Muscle layer of duodenum (tissue), 2 donors: ENCODE measurements around the gene KLK1.

Experiments used
- H3K27ac ChIP-seq: one replicate; pipeline ENCODE4 v1.7.0; 2013; ENCODE audit warnings: mild to moderate bottlenecking, low read length
- H3K27me3 ChIP-seq: one replicate; pipeline ENCODE4 v1.7.0; 2013; ENCODE audit warnings: low read depth, mild to moderate bottlenecking, control low read depth, low read length
- H3K36me3 ChIP-seq, 2 donors: one replicate each; pipeline ENCODE4 v1.7.0; 2013; ENCODE audit warnings: low read length in 2 of 2, control low read depth in 1 of 2, mild to moderate bottlenecking in 1 of 2; ENCODE audit not compliant: insufficient read depth in 2 of 2, control insufficient read depth in 1 of 2
- H3K4me1 ChIP-seq, 2 donors: one replicate each; pipeline ENCODE4 v1.7.0; 2013; ENCODE audit warnings: low read length in 2 of 2, mild to moderate bottlenecking in 2 of 2, control low read depth in 1 of 2, moderate library complexity in 1 of 2; ENCODE audit not compliant: insufficient read depth in 2 of 2, control insufficient read depth in 1 of 2
- H3K4me3 ChIP-seq, 2 donors: one replicate each; pipeline ENCODE4 v1.7.0; 2013; ENCODE audit warnings: low read length in 2 of 2, low read depth in 1 of 2, mild to moderate bottlenecking in 1 of 2
- H3K9me3 ChIP-seq, 2 donors: one replicate each; pipeline ENCODE4 v1.7.0; 2013; ENCODE audit warnings: low read length in 2 of 2, control low read depth in 1 of 2, mild to moderate bottlenecking in 1 of 2; ENCODE audit not compliant: control insufficient read depth in 1 of 2
- donor health status: healthy.

Gene KLK1

DNA sequence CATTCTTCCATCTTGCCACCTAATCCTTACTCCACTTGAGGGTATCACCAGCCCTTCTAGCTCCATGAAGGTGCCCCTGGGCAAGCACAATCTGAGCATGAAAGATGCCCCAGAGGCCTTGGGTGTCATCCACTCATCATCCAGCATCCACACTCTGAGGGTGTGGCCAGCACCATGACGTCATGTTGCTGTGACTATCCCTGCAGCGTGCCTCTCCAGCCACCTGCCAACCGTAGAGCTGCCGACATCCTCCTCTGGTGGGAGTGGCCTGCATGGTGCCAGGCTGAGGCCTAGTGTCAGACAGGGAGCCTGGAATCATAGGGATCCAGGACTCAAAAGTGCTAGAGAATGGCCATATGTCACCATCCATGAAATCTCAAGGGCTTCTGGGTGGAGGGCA is 28.0 kb upstream of the KLK1 start:
- H3K4me1 ChIP-seq = no peaks in the 10 kb centered on the region
- H3K36me3 ChIP-seq = no peaks in the 10 kb centered on the region
- H3K4me3 ChIP-seq = no peak overlapping the region
- H3K27me3 ChIP-seq = no peaks in the 10 kb centered on the region
- H3K27ac ChIP-seq = no peak overlapping the region
- H3K9me3 ChIP-seq = no peaks in the 10 kb centered on the region

- Histone ChIP-seq H3K36me3 (no peaks in the 10 kb centered on the region), H3K27ac (no peak overlapping the region), H3K4me1 (no peaks in the 10 kb centered on the region), H3K9me3 (no peaks in the 10 kb centered on the region), H3K4me3 (no peak overlapping the region), H3K27me3 (no peaks in the 10 kb centered on the region)
These were observed 27.2 kb upstream of the KLK1 start for GRCh38 chr19:50850738-50851137.

GRCh38 chr19:50844296-50844935 is 20.8 kb upstream of the KLK1 start:
- Histone ChIP-seq H3K4me3 (peak overlapping the region in 1 of 2 donors; percentile 19), H3K27me3 (no peaks in the 10 kb centered on the region), H3K36me3 (no peaks in the 10 kb centered on the region), H3K4me1 (no peaks in the 10 kb centered on the region), H3K9me3 (peaks cover 0 to 11% of the 10 kb centered on the region in 2 donors), H3K27ac (no peak overlapping the region)

DNA sequence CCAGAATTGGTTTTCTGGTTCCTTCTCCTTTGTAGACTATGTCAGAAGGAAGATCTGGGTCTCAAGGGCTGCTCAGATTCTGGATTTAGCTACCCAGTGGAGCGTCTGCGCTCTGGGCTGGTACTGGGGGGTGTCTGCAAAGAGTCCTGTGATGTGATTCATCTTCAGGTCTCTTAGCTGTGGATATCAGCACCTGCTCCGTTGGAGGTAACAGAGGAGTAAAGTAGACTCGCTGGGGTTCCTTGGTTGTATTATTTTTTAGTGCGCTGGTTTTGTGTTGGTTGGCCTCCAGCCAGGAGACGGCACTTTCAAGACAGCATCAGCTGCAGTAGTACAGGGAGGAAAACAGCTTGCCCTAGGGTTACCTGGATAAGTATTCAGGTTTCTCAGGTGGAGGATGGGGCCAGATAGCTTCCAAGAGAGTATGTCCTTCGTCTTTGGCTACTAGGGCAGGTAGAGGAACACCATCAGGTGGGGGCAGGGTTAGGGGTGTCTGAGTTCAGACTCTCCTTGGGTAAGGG is 20.2 kb upstream of the KLK1 start:
- Histone ChIP-seq H3K36me3 (no peaks in the 10 kb centered on the region), H3K4me1 (no peaks in the 10 kb centered on the region), H3K27me3 (no peaks in the 10 kb centered on the region), H3K9me3 (peaks cover 0 to 11% of the 10 kb centered on the region in 2 donors), H3K27ac (no peak overlapping the region), H3K4me3 (peak overlapping the region in 1 of 2 donors; percentile 19)

DNA sequence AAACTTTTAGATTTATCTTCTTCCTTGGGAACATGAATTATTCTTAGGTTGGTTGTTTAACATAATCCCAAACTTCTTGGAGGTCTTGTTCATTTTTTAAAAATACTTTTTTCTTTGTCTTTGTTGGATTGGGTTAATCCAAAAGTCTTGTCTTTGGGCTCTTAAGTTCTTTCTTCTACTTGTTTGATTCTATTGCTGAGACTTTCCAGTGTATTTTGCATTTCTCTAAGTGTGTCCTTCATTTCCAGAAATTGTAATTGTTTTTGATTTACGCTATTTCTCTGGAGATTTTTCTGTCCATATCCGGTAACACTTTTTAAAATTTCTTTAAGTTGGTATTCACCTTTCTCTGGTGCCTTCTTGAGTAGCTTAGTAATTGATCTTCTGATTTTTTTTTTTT is 19.6 kb upstream of the KLK1 start:
- H3K4me1 ChIP-seq = no peaks in the 10 kb centered on the region
- H3K9me3 ChIP-seq = peaks cover 0 to 11% of the 10 kb centered on the region in 2 donors
- no peaks in the 10 kb centered on the region for H3K36me3 ChIP-seq
- H3K27ac ChIP-seq = no peak overlapping the region
- H3K4me3 ChIP-seq = no peak overlapping the region
- H3K27me3 ChIP-seq = no peaks in the 10 kb centered on the region

GRCh38 chr19:50842130-50842529 is 18.5 kb upstream of the KLK1 start:
- H3K9me3 ChIP-seq = peaks cover 0 to 11% of the 10 kb centered on the region in 2 donors
- H3K4me3 ChIP-seq = no peak overlapping the region
- no peak overlapping the region for H3K27ac ChIP-seq
- no peaks in the 10 kb centered on the region for H3K4me1 ChIP-seq
- H3K27me3 ChIP-seq = no peaks in the 10 kb centered on the region
- no peaks in the 10 kb centered on the region for H3K36me3 ChIP-seq

GRCh38 chr19:50839712-50840655 is 16.4 kb upstream of the KLK1 start:
- Histone ChIP-seq H3K27me3 (peaks cover under 1% of the 10 kb centered on the region), H3K9me3 (peaks cover 0 to 11% of the 10 kb centered on the region in 2 donors), H3K36me3 (no peaks in the 10 kb centered on the region), H3K4me3 (no peak overlapping the region), H3K27ac (no peak overlapping the region), H3K4me1 (peaks cover 0 to 13% of the 10 kb centered on the region in 2 donors)

DNA sequence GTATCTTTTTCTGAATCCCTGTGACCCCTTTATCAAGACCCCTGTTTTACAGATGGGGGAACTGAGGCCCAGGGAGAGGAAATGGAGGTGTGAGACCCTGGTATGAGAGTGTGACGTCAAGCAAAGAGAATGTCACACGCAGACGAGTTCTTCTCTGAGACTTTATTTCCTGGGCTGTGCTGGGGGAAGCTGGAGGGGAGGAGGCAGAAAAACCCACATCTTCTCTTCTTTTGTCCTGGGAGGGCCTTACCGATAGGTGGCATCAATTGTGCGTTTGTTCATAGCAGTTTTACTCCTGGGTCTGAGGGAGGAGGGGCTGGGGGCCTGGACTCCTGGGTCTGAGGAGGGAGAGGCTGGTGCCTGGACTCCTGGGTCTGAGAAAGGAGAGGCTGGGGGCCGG is 14.7 kb upstream of the KLK1 start:
- H3K27me3 ChIP-seq = peaks cover 4% of the 10 kb centered on the region
- no peak overlapping the region for H3K27ac ChIP-seq
- no peak overlapping the region for H3K4me3 ChIP-seq
- peaks cover 0 to 13% of the 10 kb centered on the region in 2 donors for H3K4me1 ChIP-seq
- H3K9me3 ChIP-seq = peaks cover 0 to 5% of the 10 kb centered on the region in 2 donors
- no peaks in the 10 kb centered on the region for H3K36me3 ChIP-seq

DNA sequence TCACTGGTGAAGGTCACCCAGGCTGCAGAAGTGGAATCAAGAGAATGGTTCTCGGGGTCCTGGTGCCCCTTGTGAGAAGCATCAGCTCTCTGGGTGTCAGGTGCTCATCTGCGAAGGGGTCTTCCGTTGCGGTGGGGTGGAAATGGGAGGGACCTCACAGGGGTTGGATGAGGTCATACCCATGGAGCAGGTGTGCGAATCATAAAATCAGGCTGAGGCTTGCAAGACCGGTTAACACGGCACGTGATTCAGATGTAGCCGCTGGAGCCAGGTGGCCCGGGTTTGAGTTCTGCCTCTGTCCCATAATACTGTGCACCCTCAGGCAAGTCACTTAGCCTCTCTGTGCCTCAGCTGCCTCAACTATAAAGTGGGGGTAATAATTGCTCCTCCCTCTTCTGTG is 13.7 kb upstream of the KLK1 start:
- Histone ChIP-seq H3K27ac (no peak overlapping the region), H3K27me3 (peaks cover 4% of the 10 kb centered on the region)

GRCh38 chr19:50836543-50837195 is 13.1 kb upstream of the KLK1 start:
- no peaks in the 10 kb centered on the region for H3K36me3 ChIP-seq
- peaks cover 4% of the 10 kb centered on the region for H3K27me3 ChIP-seq
- H3K4me1 ChIP-seq = peaks cover 0 to 13% of the 10 kb centered on the region in 2 donors
- H3K27ac ChIP-seq = no peak overlapping the region
- H3K4me3 ChIP-seq = peak overlapping the region in 1 of 2 donors; percentile 71
- peaks cover 0 to 2% of the 10 kb centered on the region in 2 donors for H3K9me3 ChIP-seq

More for the DNA sequence above, 13.7 kb upstream of the KLK1 start:
- Histone ChIP-seq H3K9me3 (peaks cover 0 to 2% of the 10 kb centered on the region in 2 donors), H3K4me1 (peaks cover 0 to 13% of the 10 kb centered on the region in 2 donors), H3K36me3 (no peaks in the 10 kb centered on the region), H3K4me3 (no peak overlapping the region)
